Thymus (tissue), 11 donors: ENCODE data around the gene ELAVL4. TPM values are rescaled to one million over a fixed set of nuclear protein-coding genes. Genes with fewer than 3 reads are reported as not detected.
A peak's percentile ranks its signal among the peaks of the same experiment; 100 is the strongest.

ENCODE experiments used
- DNase-seq, 9 donors: peaks; one replicate each; pipeline ENCODE4 v3.0.0-alpha.2; 2013; ENCODE audit warnings: low spot score in 9 of 9, low read depth in 6 of 9, missing footprints in 1 of 9
- H3K27ac ChIP-seq, 2 donors: one replicate each; pipeline ENCODE4 v1.5.1; 2013; ENCODE audit warnings: control low read depth in 1 of 2, low read depth in 1 of 2, low read length in 1 of 2, mild to moderate bottlenecking in 1 of 2, moderate library complexity in 1 of 2
- H3K27me3 ChIP-seq, 2 donors: one replicate each; pipeline ENCODE4 v1.5.1; 2013; ENCODE audit warnings: low read length in 1 of 2; ENCODE audit not compliant: control insufficient read depth in 2 of 2, insufficient read depth in 1 of 2
- H3K36me3 ChIP-seq, 2 donors: one replicate each; pipeline ENCODE4 v1.5.1; 2013; ENCODE audit warnings: low read length in 1 of 2, mild to moderate bottlenecking in 1 of 2, moderate library complexity in 1 of 2; ENCODE audit not compliant: control insufficient read depth in 2 of 2, insufficient read depth in 2 of 2
- H3K4me1 ChIP-seq, 2 donors: one replicate each; pipeline ENCODE4 v1.5.1; 2013; ENCODE audit warnings: low read length in 2 of 2; ENCODE audit not compliant: control insufficient read depth in 2 of 2, insufficient read depth in 2 of 2
- H3K4me3 ChIP-seq, 2 donors: one replicate each; pipeline ENCODE4 v1.5.1; 2013; ENCODE audit warnings: low read length in 2 of 2, control low read depth in 1 of 2, mild to moderate bottlenecking in 1 of 2
- H3K9me3 ChIP-seq, 2 donors: one replicate each; pipeline ENCODE4 v1.5.1; 2013; ENCODE audit warnings: low read length in 1 of 2, mild to moderate bottlenecking in 1 of 2; ENCODE audit not compliant: control insufficient read depth in 2 of 2, insufficient read depth in 1 of 2
- WGBS: extraction: QIAGEN DNeasy Blood & Tissue Kit; methylation state at CpG from one replicate; pipeline ENCODE4 v1.1.7; 2013; 5-methylcytosine and 5-hydroxymethylcytosine counted together
- polyA plus RNA-seq: library from polyadenylated mRNA; stranded (reverse); fragments of 200-250 nt; gene quantifications from one replicate; pipeline ENCODE4 v1.2.3, GENCODE V29; 2013
- total RNA-seq: library from RNA; stranded (reverse); fragments of 120-200 nt; gene quantifications from one replicate; pipeline ENCODE4 v1.2.4, GENCODE V29; 2013
- donor health status: healthy.

ELAVL4 gene
- total and polyA plus RNA-seq, 2 donors, result 0.55 to 2.1 TPM

DNA sequence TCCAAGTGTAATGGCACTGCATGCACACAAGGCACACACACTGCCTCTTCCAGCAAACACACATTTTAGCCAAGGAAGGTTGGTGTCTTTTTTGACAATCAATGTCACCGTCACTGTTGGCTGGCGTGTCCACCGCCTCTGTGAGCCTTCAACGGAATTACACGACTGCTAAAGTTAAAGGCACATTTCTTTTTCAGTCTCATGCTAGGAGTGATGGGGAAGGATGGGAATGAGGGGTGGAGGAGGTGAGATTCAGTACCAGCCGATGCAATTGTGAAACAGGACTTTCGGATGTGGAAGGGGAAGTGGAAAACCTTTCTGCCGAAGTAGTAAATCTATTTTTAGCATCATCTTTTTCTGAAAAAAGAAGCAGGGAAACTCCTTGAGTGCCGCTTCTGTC is 1.4 kb downstream of the ELAVL4 start:
- Histone ChIP-seq H3K27ac (no peak overlapping the region), H3K4me3 (peak overlapping the region; percentile 35 to 46), H3K4me1 (peaks cover 3 to 6% of the 10 kb centered on the region in 2 donors), H3K9me3 (no peaks in the 10 kb centered on the region), H3K36me3 (no peaks in the 10 kb centered on the region), H3K27me3 (peaks cover 0 to 6% of the 10 kb centered on the region in 2 donors)
- DNase-seq, result peak in 6 of 9 donors; percentile 8 to 41 (median 11)
- WGBS, result under 1% methylated on average over 9 of the region's 9 CpGs

DNA sequence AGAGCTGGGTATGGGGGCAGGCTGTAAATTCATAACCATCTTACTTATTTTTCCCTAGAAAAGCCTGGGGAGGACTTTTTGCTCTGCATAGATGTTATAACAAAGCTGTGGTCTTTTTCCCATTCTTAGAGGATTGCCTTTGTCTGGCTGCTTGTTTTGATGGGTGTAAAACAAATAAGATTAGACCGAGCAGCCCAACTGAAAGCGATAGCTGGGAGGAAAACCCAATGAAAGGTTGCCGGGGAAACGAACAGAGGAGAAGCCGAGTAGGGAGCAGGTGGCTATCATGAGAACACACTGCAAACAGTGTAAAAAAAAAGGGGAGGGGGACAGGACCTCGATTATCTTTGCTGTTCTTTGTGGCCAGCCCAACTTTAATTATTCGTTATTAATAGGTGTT is 1.9 kb downstream of the ELAVL4 start:
- H3K4me3 ChIP-seq, result peak overlapping the region; percentile 35 to 46
- peaks cover 0 to 6% of the 10 kb centered on the region in 2 donors for H3K27me3 ChIP-seq
- peaks cover 3 to 6% of the 10 kb centered on the region in 2 donors for H3K4me1 ChIP-seq
- no peaks in the 10 kb centered on the region for H3K36me3 ChIP-seq
- peak in 8 of 9 donors; percentile 4 to 72 (median 30) for DNase-seq
- WGBS, result 2% methylated on average over 7 of the region's 7 CpGs
- no peaks in the 10 kb centered on the region for H3K9me3 ChIP-seq
- no peak overlapping the region for H3K27ac ChIP-seq

DNA sequence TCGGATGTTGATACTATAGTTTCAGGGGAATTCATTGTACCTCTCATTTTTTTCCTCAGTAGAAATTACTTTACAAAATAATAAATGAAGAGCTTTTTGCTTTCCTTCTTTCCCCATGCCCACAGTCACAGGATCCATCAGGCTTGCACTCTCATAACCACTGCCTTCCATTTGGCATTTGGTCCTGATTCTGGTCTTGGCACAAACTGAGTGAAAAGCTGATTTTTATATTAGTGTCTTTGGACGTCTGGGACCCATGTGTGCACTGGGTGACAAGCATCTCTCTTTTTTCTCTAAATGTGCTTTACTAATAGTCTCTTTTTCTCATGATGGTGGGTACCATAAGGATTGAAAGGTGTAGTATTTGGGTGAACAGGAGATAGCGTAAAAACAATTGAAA is 2.8 kb downstream of the ELAVL4 start:
- Histone ChIP-seq H3K36me3 (no peaks in the 10 kb centered on the region), H3K4me3 (no peak overlapping the region), H3K27me3 (peaks cover 0 to 6% of the 10 kb centered on the region in 2 donors), H3K4me1 (peaks cover 3 to 6% of the 10 kb centered on the region in 2 donors), H3K9me3 (no peaks in the 10 kb centered on the region), H3K27ac (no peak overlapping the region)
- DNase-seq, result no peak
- 94% methylated on average over 3 of the region's 3 CpGs for WGBS

DNA sequence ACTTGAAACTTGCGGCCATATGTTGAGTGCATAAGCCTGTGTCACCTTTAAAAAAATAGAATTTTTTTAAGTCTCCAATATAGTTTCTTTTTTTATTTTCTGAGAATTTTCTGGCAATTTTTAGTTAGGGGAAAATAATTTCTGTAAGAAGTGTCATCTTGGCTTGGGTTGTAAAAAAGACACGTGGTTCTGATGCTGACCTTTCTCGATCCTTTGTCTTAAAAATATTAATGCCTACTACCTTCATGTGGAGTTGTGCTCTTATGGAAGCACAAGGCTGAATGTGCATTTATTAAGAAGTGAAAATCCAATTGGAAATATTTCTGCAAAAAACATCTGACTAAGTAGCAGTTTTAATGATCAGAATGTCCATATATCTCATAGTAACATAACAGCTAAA is 3.5 kb downstream of the ELAVL4 start:
- no peak overlapping the region for H3K27ac ChIP-seq
- H3K27me3 ChIP-seq, result peaks cover 0 to 6% of the 10 kb centered on the region in 2 donors
- no peaks in the 10 kb centered on the region for H3K9me3 ChIP-seq
- no peaks in the 10 kb centered on the region for H3K36me3 ChIP-seq
- H3K4me1 ChIP-seq, result peaks cover 3 to 6% of the 10 kb centered on the region in 2 donors
- WGBS, result 98% methylated on average over 3 of the region's 3 CpGs
- H3K4me3 ChIP-seq, result no peak overlapping the region
- no peak for DNase-seq

DNA sequence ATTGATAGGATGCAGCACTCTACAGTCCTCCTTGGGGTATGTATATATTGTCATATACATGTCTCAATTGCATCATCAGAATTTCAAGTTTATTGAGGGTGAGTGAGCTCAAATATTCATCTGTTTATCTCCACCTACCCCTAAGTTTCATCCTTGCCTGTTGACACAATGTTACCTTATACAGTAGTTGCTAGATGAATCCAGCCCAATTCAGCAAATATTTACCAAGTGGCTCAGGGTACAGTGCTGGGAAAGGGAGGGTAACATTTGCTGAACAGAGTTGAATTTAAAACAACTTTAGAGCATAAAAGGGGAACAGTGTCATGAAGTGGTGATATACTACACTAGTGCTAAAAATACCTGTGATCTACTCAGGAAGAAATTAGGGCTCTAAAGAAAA is 14.4 kb downstream of the ELAVL4 start:
- no peak for DNase-seq
- Histone ChIP-seq H3K4me3 (no peak overlapping the region), H3K9me3 (no peaks in the 10 kb centered on the region), H3K36me3 (no peaks in the 10 kb centered on the region), H3K27ac (no peak overlapping the region), H3K27me3 (no peaks in the 10 kb centered on the region), H3K4me1 (no peaks in the 10 kb centered on the region)

DNA sequence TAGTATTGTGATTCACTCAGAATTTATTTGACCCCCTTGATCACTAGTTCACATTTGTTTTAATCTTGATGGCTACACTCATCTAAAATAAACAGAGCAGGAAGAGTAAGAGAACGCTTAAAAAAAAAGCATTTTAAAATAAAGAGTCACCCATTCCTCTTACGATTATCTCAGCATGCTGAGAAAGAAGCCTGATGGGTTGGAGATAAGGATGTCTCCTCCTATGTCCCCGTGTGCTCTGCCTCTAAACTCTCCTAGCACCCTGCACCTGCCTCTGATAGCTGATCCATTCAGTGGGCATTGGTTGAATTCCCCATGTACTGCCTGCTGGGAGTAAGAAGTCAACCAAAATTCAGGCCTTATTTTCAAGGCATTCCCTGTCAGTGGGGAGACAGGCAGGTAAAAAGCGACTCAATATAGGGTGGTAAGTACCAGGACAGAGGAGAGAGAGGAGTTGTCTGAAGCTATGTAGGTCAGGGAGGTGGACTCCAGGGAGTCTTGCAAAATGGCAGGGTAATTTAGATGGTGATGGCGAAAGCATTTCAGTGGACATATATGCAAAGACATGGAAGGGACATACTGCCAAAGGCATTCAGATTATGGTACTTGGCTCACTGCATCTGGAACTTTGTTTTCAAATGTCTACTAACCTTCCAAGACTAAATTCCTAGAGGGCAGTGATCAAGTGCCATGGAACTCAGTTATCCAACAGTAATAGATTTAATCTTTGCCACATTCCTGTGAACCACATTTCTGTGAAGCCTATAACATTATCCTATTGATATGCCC is 18.4 kb downstream of the ELAVL4 start:
- H3K4me3 ChIP-seq, result no peak overlapping the region
- no peaks in the 10 kb centered on the region for H3K9me3 ChIP-seq
- no peak for DNase-seq
- H3K27me3 ChIP-seq, result no peaks in the 10 kb centered on the region
- 82% methylated on average over 5 of the region's 5 CpGs for WGBS
- H3K4me1 ChIP-seq, result no peaks in the 10 kb centered on the region
- H3K27ac ChIP-seq, result no peak overlapping the region
- H3K36me3 ChIP-seq, result no peaks in the 10 kb centered on the region

DNA sequence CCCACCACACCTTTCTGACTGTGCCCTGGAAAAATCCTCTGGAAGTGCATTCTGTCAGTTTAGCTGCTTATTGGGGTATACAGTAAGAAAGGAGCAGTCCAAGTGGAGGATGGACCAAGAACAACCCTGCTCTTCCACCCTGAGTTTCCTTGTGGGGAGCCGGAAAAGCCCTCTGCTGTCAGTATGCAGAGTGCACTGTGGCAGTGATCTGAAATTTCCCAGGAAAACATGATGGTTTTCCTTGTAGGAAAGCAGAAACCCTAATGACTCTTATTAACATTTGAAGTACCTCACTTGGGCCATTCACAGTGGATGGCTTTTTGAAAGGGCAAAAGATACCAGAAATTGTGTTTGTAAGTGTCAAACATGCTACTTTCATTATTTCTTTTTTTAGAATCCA is 20.5 kb downstream of the ELAVL4 start:
- H3K4me3 ChIP-seq, result no peak overlapping the region
- no peak overlapping the region for H3K27ac ChIP-seq
- no peaks in the 10 kb centered on the region for H3K4me1 ChIP-seq
- DNase-seq, result no peak
- H3K36me3 ChIP-seq, result no peaks in the 10 kb centered on the region
- H3K27me3 ChIP-seq, result no peaks in the 10 kb centered on the region
- 98% methylated on average over 1 of the region's 1 CpG for WGBS
- H3K9me3 ChIP-seq, result no peaks in the 10 kb centered on the region

DNA sequence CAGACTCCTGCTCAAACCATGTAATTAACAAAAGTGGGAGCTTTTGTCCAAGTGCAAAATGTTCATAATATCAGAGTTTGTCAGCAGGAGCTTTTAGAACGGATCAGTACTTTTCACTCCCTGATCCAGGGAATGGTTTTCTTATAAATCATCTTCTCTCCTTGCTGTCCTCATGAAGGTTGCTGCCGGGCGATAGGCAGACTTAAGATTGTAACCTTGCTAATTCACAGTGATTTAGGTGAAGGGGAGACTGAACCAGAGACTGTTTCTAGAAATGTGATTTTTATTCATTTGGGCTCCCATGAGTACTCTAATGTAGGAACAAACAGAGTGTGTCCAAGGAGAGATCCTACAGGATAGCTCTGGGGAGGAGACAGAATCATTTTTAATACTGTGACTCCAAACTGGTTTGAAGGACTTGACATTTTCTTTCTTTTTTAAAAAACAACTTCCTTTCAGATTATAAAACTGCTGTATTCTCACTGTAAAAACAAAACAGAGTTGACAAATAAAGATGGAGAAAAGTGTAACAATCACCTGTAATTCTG is 23.7 kb downstream of the ELAVL4 start:
- Histone ChIP-seq H3K4me1 (no peaks in the 10 kb centered on the region), H3K27ac (no peak overlapping the region), H3K36me3 (no peaks in the 10 kb centered on the region), H3K27me3 (no peaks in the 10 kb centered on the region), H3K4me3 (no peak overlapping the region), H3K9me3 (no peaks in the 10 kb centered on the region)
- no peak for DNase-seq
- 93% methylated on average over 3 of the region's 3 CpGs for WGBS

DNA sequence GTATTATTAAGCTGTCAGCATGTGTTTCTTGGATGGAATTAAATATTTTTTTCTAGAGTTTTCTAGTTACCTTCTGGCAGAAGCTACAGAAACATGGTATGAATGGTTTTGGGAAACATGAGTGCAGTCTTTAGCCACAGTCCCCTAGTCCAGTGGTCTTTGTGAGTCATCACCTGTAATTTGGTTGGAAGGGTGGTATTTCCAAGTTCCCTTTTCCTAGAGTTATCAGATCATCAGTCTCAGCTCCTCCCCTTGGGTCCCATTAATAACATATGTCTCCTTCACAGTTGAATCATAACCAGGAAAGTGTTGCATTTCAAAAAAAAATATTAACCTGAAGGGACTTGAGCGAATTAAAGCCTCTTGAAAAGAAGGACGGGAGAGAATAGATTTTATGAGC is 27.0 kb downstream of the ELAVL4 start:
- no peak for DNase-seq
- Histone ChIP-seq H3K36me3 (no peaks in the 10 kb centered on the region), H3K27ac (no peak overlapping the region), H3K4me3 (no peak overlapping the region), H3K27me3 (no peaks in the 10 kb centered on the region), H3K4me1 (no peaks in the 10 kb centered on the region), H3K9me3 (no peaks in the 10 kb centered on the region)
- WGBS, result 94% methylated on average over 2 of the region's 2 CpGs
